ENCODE measurements around the gene CD248.
"Not testable (repeated sequence)": the region's sequence is repeated elsewhere in the genome, so short reads cannot be mapped to it uniquely, and the experiment has no call there.

The CD248 gene

GRCh38 chr11:66311965-66312548, 4.8 kb downstream of the CD248 start:
- peak; percentile 94 for DNase-seq

GRCh38 chr11:66311470-66311964, 5.3 kb downstream of the CD248 start:
- DNase-seq: no peak

DNA sequence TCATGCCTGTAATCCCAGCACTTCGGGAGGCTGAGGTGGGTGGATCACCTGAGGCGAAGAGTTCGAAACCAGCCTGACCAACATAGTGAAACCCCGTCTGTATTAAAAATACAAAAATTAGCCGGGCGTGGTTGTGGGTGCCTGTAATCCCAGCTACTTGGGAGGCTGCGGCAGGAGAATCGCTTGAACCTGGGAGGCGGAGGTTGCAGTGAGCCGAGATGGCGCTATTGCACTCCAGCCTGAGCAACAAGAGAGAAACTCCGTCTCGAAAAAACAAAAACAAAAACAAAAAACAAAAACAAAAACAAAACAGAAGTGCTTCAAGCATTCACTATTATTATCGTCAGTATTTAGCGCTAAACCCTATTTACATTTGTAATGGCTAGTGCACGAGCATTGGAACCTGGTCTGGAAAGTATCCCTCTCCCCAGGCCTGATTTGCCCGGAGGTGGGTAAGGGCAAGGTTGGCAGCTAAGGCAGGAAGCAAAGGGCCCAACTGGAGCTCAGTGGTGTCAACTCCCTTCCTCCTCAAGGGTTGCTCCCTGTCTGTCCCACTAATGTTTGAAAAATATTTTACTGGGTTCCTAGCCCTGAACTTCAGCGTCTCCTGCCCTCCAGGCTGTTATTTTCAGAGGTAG, 5.9 kb downstream of the CD248 start:
- not testable (repeated sequence) for DNase-seq

- DNase-seq: no peak
Measured at GRCh38 chr11:66310324-66310723, 6.5 kb downstream of the CD248 start.

- no peak for DNase-seq
Measured at GRCh38 chr11:66309475-66309874, 7.4 kb downstream of the CD248 start.

DNA sequence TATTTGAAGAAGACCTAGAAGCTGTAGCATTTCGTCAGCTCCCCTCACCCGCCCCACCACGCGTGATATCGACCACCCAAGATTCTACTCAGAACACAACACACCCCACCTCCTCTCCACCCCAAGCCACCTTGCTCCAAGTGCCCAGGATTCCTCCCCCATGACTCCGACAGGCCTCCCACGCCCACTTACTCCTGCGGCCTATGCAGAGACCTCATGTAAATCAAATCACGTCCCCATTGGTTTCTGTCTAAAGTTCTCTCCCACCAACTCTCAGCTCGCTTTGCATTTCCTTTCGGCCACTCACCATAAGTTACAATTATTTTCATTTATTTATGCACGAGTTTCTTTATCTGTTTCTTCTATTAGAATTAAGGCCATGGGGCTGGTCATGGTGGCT, 14.2 kb downstream of the CD248 start:
- DNase-seq: no peak

GRCh38 chr11:66299186-66299585, 17.7 kb downstream of the CD248 start:
- DNase-seq: no peak

DNA sequence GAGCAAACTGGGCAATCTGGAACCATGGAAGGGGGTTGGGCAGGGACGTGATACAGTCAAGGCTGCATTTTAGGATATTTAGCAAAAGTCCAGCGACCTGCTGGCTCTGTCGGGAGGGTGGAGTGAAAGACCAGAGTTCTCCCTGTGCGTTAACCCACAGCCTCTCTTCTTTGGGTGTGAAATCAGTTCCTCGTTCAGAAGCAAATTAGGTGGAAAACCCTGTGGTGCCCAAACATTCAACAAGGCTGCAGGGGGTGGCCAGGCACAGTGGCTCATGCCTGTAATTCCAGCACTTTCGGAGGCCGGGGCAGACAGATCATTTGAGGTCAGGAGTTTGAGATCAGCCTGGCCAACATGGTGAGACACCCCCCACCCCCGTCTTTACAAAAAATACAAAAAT, 19.2 kb downstream of the CD248 start:
- DNase-seq: no peak

DNA sequence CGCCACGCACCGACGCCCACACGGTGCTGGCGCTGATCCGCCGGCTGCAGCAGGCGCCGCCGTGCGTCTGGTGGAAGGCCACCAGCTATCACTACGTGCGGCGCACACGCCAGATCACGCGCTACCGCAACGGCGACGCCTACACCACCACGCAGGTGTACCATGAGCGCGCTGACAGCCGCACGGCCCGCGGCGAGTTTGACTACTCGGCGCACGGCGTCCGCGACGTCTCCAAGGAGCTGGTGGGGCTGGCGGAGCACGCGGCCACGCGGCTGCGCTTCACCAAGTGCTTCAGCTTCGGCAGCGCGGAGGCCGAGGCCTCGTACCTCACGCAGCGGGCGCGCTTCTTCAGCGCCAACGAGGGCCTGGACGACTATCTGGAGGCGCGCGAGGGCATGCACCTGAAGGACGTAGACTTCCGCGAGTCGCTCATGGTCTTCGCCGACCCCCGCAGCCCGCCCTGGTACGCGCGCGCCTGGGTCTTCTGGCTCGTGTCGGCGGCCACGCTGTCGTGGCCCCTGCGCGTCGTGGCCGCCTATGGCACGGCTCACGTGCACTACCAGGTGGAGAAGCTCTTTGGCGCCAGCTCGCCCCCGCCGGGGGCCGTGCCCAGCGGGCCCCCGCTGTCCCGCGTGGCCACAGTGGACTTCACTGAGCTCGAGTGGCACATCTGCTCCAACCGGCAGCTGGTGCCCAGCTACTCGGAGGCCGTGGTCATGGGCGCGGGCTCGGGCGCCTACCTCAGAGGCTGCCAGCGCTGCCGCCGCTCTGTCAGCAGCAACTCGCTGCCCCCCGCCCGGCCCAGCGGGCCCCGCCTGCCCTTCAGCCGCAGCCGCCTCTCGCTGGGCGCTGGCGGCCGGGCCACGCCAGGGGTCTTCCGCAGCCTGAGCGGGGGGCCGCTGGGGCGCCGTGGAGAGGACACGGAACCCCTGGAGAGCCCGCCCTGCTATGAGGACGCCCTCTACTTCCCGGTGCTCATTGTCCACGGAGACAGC, 21.9 kb downstream of the CD248 start:
- DNase-seq: no peak

- DNase-seq: no peak
Measured at GRCh38 chr11:66293777-66294625, 22.8 kb downstream of the CD248 start.

GRCh38 chr11:66293352-66293751, 23.5 kb downstream of the CD248 start:
- DNase-seq: no peak

DNA sequence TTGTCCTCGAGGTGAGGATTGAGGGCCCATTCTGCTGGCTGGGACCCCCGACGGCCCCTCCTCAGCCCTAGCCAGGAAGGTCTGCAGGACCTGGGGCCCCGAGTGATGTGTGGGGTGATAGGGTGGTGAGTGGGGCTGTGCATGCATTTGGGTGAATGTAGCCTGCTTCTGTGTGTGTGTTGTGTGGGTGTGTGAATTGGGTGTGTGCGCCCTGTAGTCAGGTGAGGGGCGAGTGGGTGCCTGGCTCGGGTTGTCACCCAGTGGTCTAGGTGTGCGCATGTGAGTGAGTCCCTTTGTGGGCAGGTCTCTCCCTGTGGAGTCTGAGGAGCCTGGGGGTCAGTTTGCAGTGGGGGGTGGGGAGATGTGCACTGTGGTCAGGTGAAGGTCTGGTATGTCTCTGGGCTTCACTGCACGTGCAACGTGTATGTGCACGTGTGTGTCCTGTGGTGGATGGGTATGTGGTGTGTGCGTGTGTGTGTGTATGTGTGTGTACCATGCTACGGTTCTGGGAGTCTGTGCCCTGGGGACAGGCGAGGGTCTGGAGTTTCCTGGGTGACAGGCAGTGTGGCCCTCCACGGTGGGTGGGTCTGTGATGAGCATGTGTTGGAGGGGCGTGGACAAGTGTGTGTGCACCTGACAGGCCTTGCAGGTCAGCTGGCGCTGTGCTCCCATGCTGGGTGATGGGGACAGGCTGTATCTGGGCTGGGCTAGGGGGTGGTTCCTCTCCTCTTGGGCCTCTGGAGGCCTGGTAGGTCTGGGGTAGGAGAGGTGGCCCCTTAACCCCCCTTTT, 24.1 kb downstream of the CD248 start:
- peak; percentile 15 for DNase-seq

DNA sequence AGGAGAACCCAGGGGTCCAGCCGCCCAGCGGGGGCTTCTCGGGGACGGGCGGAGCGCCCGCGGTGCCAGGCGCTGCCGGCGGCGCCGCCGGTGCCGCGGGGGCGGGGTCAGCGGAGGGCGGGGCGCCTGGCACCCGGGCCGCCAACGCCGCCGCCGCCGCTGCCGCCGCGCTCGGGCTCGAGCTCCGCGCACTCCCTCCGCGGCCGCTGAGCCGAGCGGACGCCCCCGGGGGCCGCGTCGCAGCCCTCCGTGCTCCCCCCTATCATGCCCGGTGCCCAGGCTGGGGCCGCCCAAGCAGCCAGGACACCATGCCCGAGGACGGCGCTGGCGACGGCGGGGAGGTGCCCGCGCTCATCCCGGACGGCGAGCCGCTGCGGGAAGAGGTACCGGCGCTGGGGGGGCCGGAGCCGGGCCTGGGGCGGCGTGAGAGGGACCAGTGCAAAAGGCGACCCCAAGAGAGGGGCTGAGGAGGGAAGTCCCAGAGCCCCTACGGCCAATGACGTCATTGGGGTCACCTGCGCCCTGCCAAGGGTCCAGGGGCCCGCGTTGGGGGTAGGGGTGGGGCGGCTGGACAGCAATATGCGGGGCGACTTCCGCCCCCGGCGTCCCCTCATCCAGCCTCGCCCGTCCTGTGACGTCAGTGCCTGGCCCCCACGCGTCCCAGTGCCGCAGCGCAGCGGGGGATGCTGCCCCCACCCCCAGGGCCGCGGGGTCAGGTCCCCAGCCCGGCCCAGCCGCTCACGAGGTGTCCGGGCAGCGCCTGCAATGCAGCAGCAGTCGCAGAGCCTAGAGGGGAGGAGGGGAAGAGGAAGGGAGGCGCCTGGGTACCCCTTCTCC, 24.9 kb downstream of the CD248 start, which contains the start of gene TMEM151A:
Gene TMEM151A (plus strand): TSS at position 189 of the 837 bp plus-strand sequence. CDS start 120 bp downstream, at position 309.
- DNase-seq: peak; percentile 34

DNA sequence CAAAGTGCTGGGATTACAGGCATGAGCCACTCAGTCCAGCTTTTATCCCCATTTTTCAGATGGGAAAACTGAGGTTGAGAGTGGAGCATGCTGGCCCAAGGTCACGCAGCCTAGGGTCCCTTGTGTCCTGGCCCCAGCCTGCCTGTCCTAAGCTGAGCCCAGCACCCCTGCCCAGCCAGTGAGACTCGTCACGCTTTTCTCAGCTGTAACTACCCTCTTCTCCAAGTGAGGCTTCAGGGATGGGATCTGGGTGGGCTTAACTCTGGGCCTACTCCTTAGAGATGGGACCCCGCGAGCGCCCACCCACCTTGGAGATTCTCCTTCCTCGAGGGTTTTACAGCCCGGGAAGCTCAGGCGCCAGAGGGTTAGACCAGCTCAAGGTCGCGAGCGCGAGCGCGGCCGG, 25.5 kb downstream of the CD248 start:
- DNase-seq: no peak

- DNase-seq: no peak
Measured at GRCh38 chr11:66290330-66290621, 26.6 kb downstream of the CD248 start.

DNA sequence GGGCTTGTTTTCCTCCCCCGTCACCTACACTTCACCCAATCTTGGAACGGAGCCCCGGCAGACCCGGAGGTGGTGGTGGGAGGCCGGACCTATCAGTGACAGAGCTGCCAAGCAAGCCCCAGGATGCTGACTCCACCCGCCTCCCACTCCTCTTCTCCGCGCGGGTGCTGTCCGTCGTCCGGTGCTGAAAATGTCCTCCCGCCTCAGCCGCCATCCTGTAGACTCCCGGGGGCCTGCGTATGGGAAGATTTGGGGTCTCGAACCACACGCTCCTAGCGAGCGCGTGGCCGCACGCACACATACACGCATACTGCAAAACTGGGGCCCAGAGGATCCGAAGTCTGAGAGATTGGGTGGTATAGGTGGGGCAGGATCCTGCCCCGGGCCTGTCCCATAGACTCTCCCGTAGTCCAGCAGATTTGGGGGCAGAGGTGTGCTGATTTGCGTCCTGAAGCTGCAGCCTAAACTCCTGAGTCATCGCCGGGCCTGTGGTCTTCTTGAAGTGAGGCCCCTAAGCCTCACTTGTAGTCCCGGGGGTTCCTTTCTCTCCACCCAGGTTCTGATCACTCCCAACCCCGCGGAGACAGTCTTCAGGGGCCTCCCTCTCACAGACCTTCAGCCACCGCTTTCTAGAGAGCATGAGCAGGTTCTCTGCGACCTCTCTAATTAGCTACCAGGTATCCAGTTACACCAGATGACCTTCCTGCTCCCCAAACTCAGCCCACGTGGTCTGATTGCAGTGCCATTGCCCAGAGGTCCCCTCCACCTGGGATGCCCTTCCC, 27.1 kb downstream of the CD248 start:
- DNase-seq: peak; percentile 48

DNA sequence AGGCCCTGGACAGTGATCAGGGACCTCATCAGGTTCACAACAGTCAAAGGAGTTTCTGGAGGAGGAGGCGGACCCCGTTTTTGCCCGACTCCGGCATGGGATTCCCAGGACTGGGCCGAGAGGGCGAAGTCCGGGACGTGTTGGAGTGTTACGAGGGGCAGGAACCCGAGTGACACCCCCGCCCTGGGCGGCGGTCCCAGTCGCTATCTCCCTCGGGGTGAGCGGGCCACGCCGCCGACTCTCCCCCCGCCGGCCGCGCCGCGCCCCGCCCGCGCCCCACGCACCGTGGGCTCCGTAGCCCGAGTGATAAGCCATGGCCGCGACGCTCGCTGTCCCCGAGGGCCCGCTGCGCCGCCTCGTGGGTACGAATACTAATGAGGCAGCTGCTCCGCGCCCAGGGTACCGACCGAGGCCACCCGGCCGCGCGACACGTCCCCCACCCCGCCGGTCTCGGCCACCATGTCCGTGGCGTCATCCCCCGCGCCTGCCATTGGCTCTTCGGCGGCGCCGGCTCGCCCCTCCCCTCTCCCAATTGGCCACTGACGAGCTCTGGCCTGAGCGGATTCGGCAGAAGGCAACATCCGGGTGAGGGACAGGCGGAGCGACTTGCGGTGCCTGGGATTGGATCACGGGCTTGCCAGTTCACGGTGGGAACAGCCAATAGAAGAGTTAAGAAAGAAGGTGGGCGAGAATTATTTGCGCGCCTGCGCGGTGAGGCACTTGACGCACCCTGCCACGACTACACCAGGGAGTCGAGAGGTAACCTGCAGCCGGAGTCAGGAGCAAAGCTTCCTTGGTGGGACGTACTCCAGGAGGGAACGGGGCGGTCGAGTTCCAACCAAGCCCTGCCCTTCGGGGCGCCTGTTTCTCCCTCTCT, 27.9 kb downstream of the CD248 start, which contains the start of gene YIF1A:
Gene YIF1A (minus strand): TSS at position 473 of the 877 bp plus-strand sequence. CDS start 158 bp downstream, at position 315.
- DNase-seq: peak; percentile 99

- no peak for DNase-seq
Measured at GRCh38 chr11:66287889-66288670, 28.8 kb downstream of the CD248 start.

All from NCI-H146 (cell line).